HG02642 (cell line): ENCODE data around the gene OR52E4.
A peak's percentile ranks its signal among the peaks of the same experiment; 100 is the strongest.

Experiments
- ATAC-seq: cut with Tn5 transposase; IDR thresholded peaks from one replicate; pipeline ENCODE4 v1.9.1; 2021; ENCODE audit warnings: mild to moderate bottlenecking; ENCODE audit not compliant: unreplicated experiment, poor library complexity

The OR52E4 gene

GRCh38 chr11:5880329-5880728 is at the start of gene OR52E4:
TSS of gene OR52E4 (plus strand) at chr11:5880629. CDS start at chr11:5884293, 3,664 bp downstream.
- ATAC-seq, result no peak

DNA sequence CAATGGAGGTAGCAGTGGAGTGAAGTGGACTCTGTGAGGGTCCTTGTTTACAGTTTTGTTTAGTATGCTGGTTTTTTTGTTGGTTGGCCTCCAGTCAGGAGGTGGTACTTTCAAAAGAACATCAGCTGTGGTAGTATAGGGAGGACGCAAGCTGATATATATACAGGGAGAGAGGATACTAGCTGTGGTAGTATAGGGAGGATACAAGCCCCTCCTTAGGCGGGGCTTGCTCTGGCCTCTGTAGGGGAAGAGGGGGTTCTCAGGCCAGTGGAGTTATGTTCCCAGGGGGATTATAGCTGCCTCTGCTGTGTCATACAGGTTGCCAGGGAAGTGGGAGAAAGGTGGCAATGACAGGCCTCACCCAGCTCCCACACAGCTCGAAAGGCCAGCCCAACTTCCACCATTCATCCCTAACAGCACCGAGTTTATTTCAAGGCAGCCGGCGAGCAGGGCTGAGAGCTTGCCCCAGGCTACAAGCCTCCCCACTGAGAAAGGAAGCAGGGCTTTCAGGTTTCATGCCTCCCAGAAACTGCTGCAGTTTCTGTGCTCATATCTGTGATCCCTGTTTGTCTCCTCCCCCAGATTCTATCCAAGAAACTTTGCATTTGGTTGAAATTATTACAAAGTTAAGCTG is 49.1 kb upstream of the OR52E4 start:
- ATAC-seq, result no peak

DNA sequence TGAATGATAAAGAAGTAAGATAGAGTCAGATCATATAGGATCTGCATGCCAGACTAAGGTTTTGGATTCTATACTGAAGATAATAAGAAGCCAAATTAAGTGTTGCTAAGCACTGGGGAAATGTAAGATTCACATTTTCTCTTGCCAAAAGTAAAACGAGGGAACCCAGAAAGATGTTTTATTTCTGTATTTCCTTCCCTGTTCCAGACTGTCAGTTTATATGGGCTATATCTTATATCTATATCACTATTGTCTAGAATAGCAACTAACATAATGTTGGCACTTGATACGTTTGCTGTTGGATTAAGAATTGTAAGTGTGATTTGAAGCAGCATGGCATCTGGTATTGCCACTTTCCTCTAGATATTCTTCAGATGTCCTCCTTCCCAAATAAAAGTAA is 47.0 kb upstream of the OR52E4 start:
- ATAC-seq, result no peak

DNA sequence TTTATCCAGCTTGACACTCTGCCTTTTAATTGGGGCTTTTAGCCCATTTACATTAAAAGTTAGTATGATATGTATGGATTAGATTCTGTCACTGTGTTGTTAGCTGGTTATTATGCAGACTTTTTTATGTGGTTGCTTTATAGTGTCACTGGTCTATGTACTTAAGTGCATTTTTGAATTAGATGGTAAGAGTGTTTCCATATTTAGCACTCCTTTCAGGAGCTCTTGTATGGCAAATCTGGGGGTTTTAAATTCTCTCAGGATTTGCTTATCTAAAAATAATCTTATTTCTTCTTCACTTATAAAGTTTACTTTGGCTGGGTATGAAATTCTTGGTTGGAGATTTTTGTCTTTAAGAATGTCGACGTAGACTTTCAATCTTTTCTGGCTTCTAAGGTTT is 42.7 kb upstream of the OR52E4 start:
- no peak for ATAC-seq

DNA sequence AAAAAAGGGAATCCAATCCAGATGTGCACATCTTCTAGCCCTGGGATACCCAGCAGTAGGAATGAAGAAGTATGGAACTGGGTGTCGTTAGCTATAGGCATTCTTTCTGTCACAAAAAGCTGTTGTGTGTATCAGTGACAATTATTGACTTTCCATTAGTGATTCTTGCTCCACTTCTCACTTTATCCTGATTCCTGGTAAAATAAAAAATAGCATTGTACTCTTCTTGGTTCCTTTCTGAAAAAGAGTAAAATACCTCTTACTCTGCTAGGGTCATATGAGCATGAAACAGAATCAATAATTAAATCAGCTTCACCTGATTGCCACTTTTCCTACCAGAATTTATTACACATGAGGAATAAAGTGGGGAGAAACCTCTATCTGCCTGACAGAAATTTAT is 38.6 kb upstream of the OR52E4 start, which contains the start of gene OR52E6:
OR52E6 (minus strand) TSS at position 101 of the 400 bp plus-strand sequence; CDS start at position 101, 0 bp downstream.
- ATAC-seq, result no peak

- ATAC-seq, result no peak
Measured at GRCh38 chr11:5846701-5847100, 33.7 kb upstream of the OR52E4 start.

GRCh38 chr11:5847711-5848110 is 32.7 kb upstream of the OR52E4 start:
- ATAC-seq, result no peak

DNA sequence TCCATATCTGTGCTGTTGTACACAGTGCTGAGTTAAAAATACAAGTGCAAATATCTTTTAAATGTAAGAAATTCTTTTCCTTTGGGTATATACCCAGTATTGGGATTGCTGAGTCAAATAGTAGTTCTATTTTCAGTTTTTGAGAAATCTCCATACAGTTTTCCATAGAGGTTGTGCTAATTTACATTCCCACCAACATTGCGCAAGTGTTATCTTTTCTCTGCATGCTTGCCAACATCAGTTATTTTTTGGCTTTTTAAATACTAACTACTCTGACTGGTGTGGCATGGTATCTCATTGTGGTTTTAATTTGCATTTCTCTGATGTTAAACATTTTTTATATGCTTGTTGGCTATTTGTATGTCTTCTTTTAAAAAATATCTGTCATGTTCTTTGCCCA is 29.4 kb upstream of the OR52E4 start:
- no peak for ATAC-seq

DNA sequence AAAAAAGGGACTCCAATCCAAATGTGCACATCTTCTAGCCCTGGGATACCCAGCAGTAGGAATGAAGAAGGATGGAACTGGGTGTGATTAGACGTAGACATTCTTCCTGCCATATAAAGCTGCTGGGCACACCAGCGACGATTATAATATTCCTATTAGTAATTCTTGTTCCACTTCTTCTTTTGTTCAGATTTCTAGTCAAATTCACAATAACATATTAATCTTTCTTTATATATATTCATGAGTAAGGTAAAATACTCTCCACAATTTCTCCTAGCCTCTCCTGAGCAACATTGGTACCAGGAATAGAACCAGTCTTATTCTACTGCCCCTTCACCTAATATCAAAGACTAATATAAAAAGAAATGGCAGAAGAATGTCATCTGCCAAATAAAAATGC is 22.8 kb upstream of the OR52E4 start, which contains the start of gene OR52E8:
OR52E8 (minus strand) TSS at position 101 of the 400 bp plus-strand sequence; CDS start at position 101, 0 bp downstream.
- no peak for ATAC-seq

- ATAC-seq, result no peak
Measured at GRCh38 chr11:5865826-5866225, 14.6 kb upstream of the OR52E4 start.

DNA sequence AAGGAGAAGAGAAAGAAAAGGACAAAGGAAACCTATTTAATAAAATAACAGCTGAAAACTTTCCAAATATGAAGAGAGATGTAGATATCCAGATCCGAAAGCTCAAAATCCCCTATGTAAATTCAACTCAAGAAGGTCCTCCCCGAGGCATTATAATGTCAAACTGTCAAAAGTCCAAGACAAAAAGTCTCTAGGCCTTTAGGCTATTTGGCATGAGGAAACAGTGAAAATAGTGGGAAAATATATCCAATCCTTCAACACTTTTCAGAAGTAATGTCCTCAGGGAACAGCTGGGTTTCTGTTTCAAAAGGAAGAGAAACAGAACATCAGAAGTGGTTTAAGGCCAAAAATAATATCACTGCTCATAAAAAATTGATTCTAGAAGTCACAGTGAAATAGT is 1.9 kb upstream of the OR52E4 start:
- no peak for ATAC-seq

GRCh38 chr11:5881756-5882155 is 1.3 kb downstream of the OR52E4 start:
- no peak for ATAC-seq

DNA sequence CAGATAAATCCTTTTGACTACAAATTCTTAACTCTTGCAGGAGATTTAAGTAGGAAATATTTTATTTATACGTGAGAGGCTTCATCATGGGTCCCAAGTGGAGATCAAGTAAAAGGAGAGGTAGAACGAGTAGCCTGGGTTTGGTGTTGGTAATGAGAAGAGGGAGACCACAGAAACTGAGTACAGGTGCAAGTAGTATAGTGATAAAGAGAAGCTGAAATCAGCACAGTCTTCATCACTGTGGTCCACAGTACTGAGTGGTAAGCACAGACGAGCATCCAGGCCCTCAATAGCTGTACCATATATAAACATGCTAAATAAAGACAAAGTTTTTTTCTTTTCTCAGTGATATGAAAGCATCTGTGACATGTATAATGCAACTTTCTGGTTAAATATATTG is 6.7 kb downstream of the OR52E4 start:
- ATAC-seq, result no peak

DNA sequence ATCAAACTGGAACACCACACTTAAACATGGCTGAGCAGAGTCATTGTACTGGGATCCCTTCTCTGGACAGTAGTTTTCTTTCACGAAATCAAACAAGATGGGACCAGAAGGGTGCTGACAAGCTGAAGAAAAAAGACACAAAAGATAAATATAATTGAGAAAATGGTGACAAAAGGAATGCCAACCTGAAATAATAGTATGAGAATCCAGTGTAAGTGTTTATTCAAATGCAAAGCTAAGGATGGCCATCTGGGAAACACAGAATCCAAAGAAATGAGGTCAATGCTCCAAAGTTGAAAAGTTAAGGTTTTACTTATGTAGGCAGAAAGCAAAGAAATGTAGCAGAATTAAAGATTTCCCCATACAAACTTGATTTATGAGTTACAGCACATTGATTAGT is 7.2 kb downstream of the OR52E4 start:
- ATAC-seq, result no peak

- no peak for ATAC-seq
Measured at GRCh38 chr11:5891216-5891800, 10.9 kb downstream of the OR52E4 start.

GRCh38 chr11:5892908-5893307 is 12.5 kb downstream of the OR52E4 start, which contains the start of gene OR52E5:
TSS of gene OR52E5 (plus strand) at chr11:5893208. CDS start at chr11:5900777, 7,569 bp downstream.
- ATAC-seq, result no peak

DNA sequence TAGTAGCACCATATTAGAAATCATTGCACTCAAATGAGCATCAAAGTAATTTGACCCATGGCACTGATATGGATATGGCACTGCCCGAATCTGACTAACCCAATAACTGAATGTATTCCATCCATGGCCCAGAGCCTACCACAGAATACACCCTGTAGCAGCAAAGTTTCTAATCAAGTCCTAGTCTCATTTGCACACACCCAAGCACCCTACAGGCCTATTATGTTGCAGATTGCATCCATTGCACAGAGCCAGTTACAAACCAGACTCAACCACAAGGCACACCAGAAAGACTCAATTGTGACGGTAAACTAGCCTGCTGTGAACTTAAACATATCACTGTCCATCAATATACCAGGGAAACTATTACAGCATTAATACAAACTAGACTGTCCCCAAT is 19.1 kb downstream of the OR52E4 start:
- ATAC-seq, result no peak

GRCh38 chr11:5910540-5910939 is 30.1 kb downstream of the OR52E4 start:
- ATAC-seq, result no peak

DNA sequence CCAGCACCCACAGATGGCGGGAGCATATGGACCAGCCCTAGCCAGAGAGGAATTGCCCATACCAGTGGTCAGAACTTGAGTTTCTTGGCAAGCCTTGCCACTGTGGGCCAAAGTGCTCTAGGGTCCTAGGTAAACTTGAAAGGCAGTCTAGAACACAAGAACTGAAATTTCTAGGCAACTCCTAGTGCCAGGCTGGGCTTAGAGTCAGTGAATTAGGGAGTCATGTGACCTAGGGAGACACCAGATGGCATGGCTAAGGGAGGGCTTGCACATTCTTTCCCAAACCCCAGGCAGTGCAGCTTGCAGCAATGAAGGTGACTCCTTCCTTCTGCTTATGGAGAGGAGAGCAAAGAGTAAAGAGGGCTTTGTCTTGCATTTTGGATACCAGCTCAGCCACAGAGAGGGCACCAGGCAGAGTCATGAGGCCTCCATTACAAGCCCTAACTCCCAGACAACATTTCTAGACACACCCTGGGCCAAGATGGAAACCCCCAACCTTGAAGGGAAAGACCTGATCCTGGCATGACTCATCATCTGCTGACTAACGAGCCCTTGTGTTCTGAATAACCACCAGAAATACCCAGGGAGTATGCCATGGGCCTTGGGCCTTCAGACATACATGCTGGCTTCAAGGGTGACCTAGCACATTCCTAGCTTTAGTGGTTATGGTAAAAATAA is 42.5 kb downstream of the OR52E4 start:
- ATAC-seq, result peak; percentile 90

GRCh38 chr11:5923427-5923776 is 43.0 kb downstream of the OR52E4 start:
- peak; percentile 50 for ATAC-seq

DNA sequence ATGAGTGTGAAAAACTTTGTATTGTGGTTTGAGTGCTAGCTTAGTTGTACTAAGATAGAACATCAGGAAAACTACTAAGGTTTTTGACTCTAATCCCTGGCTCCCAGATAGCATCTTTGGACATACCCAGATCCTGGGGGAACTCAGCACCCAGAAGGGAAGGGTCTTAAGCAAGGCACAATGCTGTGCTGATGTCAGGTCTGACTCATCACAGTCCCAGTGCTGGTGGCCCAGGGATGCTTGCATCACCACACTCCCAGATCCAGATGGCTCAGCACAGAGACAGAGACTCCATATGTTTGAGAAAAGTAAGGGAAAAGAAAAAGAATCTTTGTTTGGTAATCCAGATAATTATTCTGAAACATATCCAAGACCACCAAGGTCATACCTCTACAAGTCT is 43.4 kb downstream of the OR52E4 start:
- ATAC-seq, result peak; percentile 15

- ATAC-seq, result no peak
Measured at GRCh38 chr11:5928271-5928670, 47.8 kb downstream of the OR52E4 start.
